H1 (cell line): ENCODE measurements around the gene ATP6V1B1.
"Not testable (repeated sequence)": the region's sequence is repeated elsewhere in the genome, so short reads cannot be mapped to it uniquely, and the experiment has no call there.

Experiments
- EZH2 ChIP-seq: fragments of 200-600 bp; sonication (generic); IDR thresholded peaks from 2 replicates; pipeline ENCODE4 v1.7.1; 2012; ENCODE audit warnings: low read depth, mild to moderate bottlenecking, moderate library complexity, low read length, inconsistent platforms; ENCODE audit not compliant: severe bottlenecking
- POLR2AphosphoS5 ChIP-seq: IDR thresholded peaks from 2 replicates; pipeline ENCODE4 v1.6.1; 2011; ENCODE audit warnings: low read depth, low read length
- SIN3A ChIP-seq, 2 experiments: IDR thresholded peaks in 1 of 2; conservative IDR thresholded peaks in 1 of 2; 2 replicates each; pipeline ENCODE4 v1.6.1; 2011 to 2012; ENCODE audit warnings: low read length in 2 of 2, improper control_type of control experiment in 1 of 2, low read depth in 1 of 2, mild to moderate bottlenecking in 1 of 2
- TF ChIP-seq, protein P1 (sequence below): IDR thresholded peaks from 2 replicates; pipeline ENCODE4 v1.6.1; 2011; ENCODE audit warnings: low read length, improper control_type of control experiment

DNA sequence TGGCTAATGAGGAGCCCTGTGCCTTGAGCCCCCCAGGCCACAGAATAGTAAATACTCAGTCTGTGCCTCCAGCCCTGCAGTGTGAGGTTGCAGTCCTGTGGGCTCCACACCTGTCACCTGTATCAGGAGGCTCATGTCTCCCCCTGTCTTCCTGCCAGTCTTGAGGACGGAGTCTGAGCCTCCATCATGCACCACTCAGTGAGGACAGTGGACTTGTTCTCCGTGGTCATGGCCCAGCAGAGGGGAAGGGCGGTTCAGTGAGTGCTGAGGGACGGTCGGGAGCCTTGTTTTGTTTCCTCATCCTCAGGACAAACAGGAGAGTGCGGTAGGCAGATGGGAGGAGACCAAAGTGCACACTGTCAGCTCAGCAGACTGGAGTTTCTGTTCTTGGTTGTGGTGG lies 76.1 kb downstream of the ATP6V1B1 start:
- not testable (repeated sequence) for TF ChIP-seq EZH2; POLR2AphosphoS5; SIN3A (conservative IDR thresholded peaks at IDR 0.05 in 1 of 2, IDR thresholded peaks at IDR 0.05 in 1 of 2; ENCODE audit: low read depth in 1 of 2, low read length in 2 of 2)
- TF ChIP-seq, protein P1, sequence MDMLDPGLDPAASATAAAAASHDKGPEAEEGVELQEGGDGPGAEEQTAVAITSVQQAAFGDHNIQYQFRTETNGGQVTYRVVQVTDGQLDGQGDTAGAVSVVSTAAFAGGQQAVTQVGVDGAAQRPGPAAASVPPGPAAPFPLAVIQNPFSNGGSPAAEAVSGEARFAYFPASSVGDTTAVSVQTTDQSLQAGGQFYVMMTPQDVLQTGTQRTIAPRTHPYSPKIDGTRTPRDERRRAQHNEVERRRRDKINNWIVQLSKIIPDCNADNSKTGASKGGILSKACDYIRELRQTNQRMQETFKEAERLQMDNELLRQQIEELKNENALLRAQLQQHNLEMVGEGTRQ = not testable (repeated sequence)
